Endodermal cell (in vitro differentiated cells): Measurements from ENCODE around the gene BICRA. TPM values are rescaled to one million over a fixed set of nuclear protein-coding genes. Genes with fewer than 3 reads are reported as not detected.
"Not testable (repeated sequence)": the region's sequence is repeated elsewhere in the genome, so short reads cannot be mapped to it uniquely, and the experiment has no call there.

Experiments used
- DNase-seq: peaks from one replicate; pipeline ENCODE4 v3.0.0-alpha.2; 2017
- H3K27ac ChIP-seq: 2 replicates; pipeline ENCODE4 v1.5.1; 2013; ENCODE audit warnings: mild to moderate bottlenecking, low read depth, low read length, moderate library complexity
- H3K27me3 ChIP-seq: 2 replicates; pipeline ENCODE4 v1.6.1; 2013; ENCODE audit warnings: mild to moderate bottlenecking, low read length, moderate library complexity; ENCODE audit not compliant: insufficient read depth, control insufficient read depth, poor library complexity, severe bottlenecking
- H3K36me3 ChIP-seq: 2 replicates; pipeline ENCODE4 v1.7.0; 2013; ENCODE audit warnings: mild to moderate bottlenecking, low read length, moderate library complexity; ENCODE audit not compliant: control insufficient read depth, insufficient read depth
- H3K4me1 ChIP-seq: one replicate; pipeline ENCODE4 v1.7.0; 2013; ENCODE audit warnings: low read length; ENCODE audit not compliant: control insufficient read depth, insufficient read depth
- H3K4me3 ChIP-seq: 2 replicates; pipeline ENCODE4 v1.5.1; 2013; ENCODE audit warnings: mild to moderate bottlenecking, low read length, moderate library complexity
- H3K9ac ChIP-seq: 2 replicates; pipeline ENCODE4 v1.6.1; 2013; ENCODE audit warnings: mild to moderate bottlenecking, low read length, moderate library complexity; ENCODE audit not compliant: poor library complexity, severe bottlenecking; ENCODE audit errors: extremely low read depth
- H3K9me3 ChIP-seq: 2 replicates; pipeline ENCODE4 v1.6.1; 2013; ENCODE audit warnings: mild to moderate bottlenecking, low read length, moderate library complexity; ENCODE audit not compliant: control insufficient read depth
- H3K27ac Mint-ChIP-seq: 2 replicates; pipeline ENCODE4 v1.8.0; 2020; ENCODE audit warnings: mixed read lengths
- H3K27me3 Mint-ChIP-seq: 2 replicates; pipeline ENCODE4 v1.8.0; 2021; ENCODE audit warnings: mild to moderate bottlenecking, mixed read lengths; ENCODE audit not compliant: insufficient read depth
- H3K36me3 Mint-ChIP-seq: 2 replicates; pipeline ENCODE4 v1.8.0; 2020; ENCODE audit warnings: low read depth, mixed read lengths
- H3K4me1 Mint-ChIP-seq: 2 replicates; pipeline ENCODE4 v1.8.0; 2020; ENCODE audit warnings: mixed read lengths
- H3K4me3 Mint-ChIP-seq: 2 replicates; pipeline ENCODE4 v1.8.0; 2020; ENCODE audit warnings: mild to moderate bottlenecking, moderate library complexity, mixed read lengths
- H3K9me3 Mint-ChIP-seq: 2 replicates; pipeline ENCODE4 v1.8.0; 2020; ENCODE audit warnings: mild to moderate bottlenecking, mixed read lengths
- WGBS, 2 experiments: methylation state at CpG; one replicate each; pipeline versions ENCODE4 v1.1.5 to v1.1.7; 2013; ENCODE audit warnings: missing lambda C conversion rate in 2 of 2, mixed read lengths in 1 of 2; ENCODE audit not compliant: insufficient coverage in 1 of 2, insufficient read length in 1 of 2; 5-methylcytosine and 5-hydroxymethylcytosine counted together
- total RNA-seq, 2 donors: library from RNA; stranded (reverse); fragmentation: NEBNext Ultra II Directional in 1 of 2; extraction: Animal tissue kit (Norgen Biotek cat#: 25700) in 1 of 2; gene quantifications; 2 replicates in 1 of 2; 3 replicates in 1 of 2; pipeline ENCODE4 v1.2.1, GENCODE V29; 2021
- TF ChIP-seq, protein P1 (sequence below): fragments of 200-600 bp; sonication (generic); conservative IDR thresholded peaks from 2 replicates; pipeline ENCODE4 v1.5.0; 2021; ENCODE audit warnings: antibody characterized with exemption, mild to moderate bottlenecking

BICRA gene
- total RNA-seq, 2 donors from 2014 or later = 30.0 to 30.1 TPM

- Histone ChIP-seq H3K4me1 (no peaks in the 10 kb centered on the region), H3K36me3 (peaks cover 10% of the 10 kb centered on the region), H3K27ac (no peak overlapping the region), H3K9ac (no peak overlapping the region), H3K9me3 (no peaks in the 10 kb centered on the region), H3K27me3 (no peaks in the 10 kb centered on the region), H3K4me3 (no peak overlapping the region)
- peak overlapping the region; percentile 53 for H3K4me3 Mint-ChIP-seq
- no peaks in the 10 kb centered on the region for H3K9me3 Mint-ChIP-seq
- WGBS, 2 experiments = 51 to 77% methylated on average over 5 to 11 of the region's 13 CpGs
- H3K36me3 Mint-ChIP-seq = peaks cover 9% of the 10 kb centered on the region
- H3K27me3 Mint-ChIP-seq = peaks cover 3% of the 10 kb centered on the region
- no peaks in the 10 kb centered on the region for H3K4me1 Mint-ChIP-seq
- TF ChIP-seq, protein P1, sequence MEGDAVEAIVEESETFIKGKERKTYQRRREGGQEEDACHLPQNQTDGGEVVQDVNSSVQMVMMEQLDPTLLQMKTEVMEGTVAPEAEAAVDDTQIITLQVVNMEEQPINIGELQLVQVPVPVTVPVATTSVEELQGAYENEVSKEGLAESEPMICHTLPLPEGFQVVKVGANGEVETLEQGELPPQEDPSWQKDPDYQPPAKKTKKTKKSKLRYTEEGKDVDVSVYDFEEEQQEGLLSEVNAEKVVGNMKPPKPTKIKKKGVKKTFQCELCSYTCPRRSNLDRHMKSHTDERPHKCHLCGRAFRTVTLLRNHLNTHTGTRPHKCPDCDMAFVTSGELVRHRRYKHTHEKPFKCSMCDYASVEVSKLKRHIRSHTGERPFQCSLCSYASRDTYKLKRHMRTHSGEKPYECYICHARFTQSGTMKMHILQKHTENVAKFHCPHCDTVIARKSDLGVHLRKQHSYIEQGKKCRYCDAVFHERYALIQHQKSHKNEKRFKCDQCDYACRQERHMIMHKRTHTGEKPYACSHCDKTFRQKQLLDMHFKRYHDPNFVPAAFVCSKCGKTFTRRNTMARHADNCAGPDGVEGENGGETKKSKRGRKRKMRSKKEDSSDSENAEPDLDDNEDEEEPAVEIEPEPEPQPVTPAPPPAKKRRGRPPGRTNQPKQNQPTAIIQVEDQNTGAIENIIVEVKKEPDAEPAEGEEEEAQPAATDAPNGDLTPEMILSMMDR = no peak
- no peak for DNase-seq
- H3K27ac Mint-ChIP-seq = no peak overlapping the region
Observed at GRCh38 chr19:47742634-47743033, 133.7 kb downstream of the BICRA start.

- Histone ChIP-seq H3K36me3 (peaks cover 34% of the 10 kb centered on the region), H3K9me3 (no peaks in the 10 kb centered on the region), H3K4me1 (no peaks in the 10 kb centered on the region), H3K9ac (peak within 1 kb of the TSS; percentile 90), H3K27ac (peak within 1 kb of the TSS; percentile 85), H3K4me3 (peak within 1 kb of the TSS; percentile 80), H3K27me3 (no peaks in the 10 kb centered on the region)
- peak; percentile 99 for DNase-seq
- 3 to 4% methylated on average over 19 to 50 of the region's 53 CpGs for WGBS, 2 experiments
- Mint-ChIP-seq H3K27me3 (no peaks in the 10 kb centered on the region), H3K9me3 (no peaks in the 10 kb centered on the region), H3K4me3 (peak within 1 kb of the TSS; percentile 97), H3K27ac (peak within 1 kb of the TSS; percentile 100), H3K36me3 (peaks cover 23% of the 10 kb centered on the region), H3K4me1 (no peaks in the 10 kb centered on the region)
- TF ChIP-seq, protein P1 = no peak
Observed at GRCh38 chr19:47745010-47745901, 136.3 kb downstream of the BICRA start, which contains the start of gene NOP53. Gene NOP53, plus strand, starts transcription at chr19:47745546. Its CDS starts 14 bp downstream, at chr19:47745560.

- peak overlapping the region; percentile 80 for H3K4me3 ChIP-seq
- not testable (repeated sequence) for H3K27ac ChIP-seq, H3K4me1 ChIP-seq, H3K27ac Mint-ChIP-seq, H3K9me3 ChIP-seq, H3K27me3 Mint-ChIP-seq, DNase-seq, H3K9me3 Mint-ChIP-seq, H3K4me1 Mint-ChIP-seq, H3K27me3 ChIP-seq
- WGBS, 2 experiments = 74 to 81% methylated on average over 6 to 17 of the region's 17 CpGs
- H3K4me3 Mint-ChIP-seq = peak overlapping the region; percentile 97
- peaks cover 43% of the 10 kb centered on the region for H3K36me3 ChIP-seq
- H3K9ac ChIP-seq = peak overlapping the region; percentile 90
- H3K36me3 Mint-ChIP-seq = peaks cover 30% of the 10 kb centered on the region
Observed at GRCh38 chr19:47746129-47746528, 137.2 kb downstream of the BICRA start.
